A172 (cell line): ENCODE data around the gene DYRK1A. TPM values are rescaled to one million over a fixed set of nuclear protein-coding genes. Genes with fewer than 3 reads are reported as not detected.

Experiments used
- DNase-seq: peaks from one replicate; pipeline ENCODE4 v3.0.0-alpha.2; 2015; ENCODE audit warnings: low spot score
- total RNA-seq: library from RNA; depleted of rRNA; stranded (reverse); fragments of >200 nt; shearing (Covaris generic); gene quantifications from 2 replicates; pipeline ENCODE4 v1.2.3, GENCODE V29; 2014

Gene DYRK1A
- total RNA-seq, 1 experiment from 2014 or later, result 59.0 TPM

DNA sequence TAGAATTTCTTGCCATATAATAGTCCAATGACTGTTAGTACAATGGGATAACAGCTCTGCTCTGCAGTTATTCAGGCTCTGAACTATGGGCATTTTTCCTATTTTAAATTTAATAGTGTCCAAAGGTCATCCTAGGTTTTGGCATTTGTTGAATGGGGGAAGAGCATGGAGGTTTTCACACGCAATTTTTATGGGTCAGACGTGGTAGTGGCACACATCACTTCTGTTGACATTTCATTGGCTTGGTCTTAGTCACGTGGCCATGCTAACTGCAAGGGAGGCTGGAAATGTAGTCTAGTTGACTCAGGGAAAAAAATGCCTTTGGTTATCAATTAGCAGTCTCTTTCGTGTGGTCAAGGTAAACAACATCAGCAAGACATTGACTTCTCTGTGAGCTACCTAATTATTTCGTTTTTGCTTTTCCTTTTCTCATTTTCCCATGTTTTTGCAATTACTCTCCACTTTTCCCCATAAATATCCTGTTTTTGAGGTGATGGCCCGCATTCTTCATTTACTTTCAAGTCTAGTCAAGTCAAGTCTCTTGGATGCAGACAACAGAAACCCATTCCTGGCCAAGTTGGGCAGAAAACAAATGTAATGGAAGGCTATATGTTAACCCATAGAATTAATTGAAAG, 82.8 kb downstream of the DYRK1A start:
- DNase-seq, result no peak

DNA sequence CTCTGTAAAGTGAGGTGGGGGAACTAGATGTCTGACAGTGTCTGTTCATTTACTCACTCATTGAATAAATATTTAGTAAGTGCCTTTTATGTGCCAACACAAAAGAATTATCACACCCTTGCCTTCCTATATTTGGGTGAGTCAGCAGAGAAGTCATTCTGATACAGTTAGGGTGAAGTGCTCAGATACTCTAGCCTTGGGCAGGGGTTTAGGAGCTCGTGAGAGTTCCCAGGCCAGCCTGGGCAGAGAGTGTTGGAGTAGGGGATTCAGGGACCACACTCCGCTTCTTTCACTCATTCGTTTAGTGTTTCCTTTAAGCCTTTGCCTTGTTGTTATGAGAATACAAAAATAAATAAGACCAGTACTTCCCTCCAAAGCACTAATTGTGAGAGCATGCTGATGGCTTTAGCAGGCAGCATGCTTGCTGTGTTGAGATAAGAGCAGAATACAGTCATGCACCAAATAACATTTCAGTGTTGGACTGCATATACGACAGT, 83.9 kb downstream of the DYRK1A start:
- DNase-seq, result peak; percentile 72

DNA sequence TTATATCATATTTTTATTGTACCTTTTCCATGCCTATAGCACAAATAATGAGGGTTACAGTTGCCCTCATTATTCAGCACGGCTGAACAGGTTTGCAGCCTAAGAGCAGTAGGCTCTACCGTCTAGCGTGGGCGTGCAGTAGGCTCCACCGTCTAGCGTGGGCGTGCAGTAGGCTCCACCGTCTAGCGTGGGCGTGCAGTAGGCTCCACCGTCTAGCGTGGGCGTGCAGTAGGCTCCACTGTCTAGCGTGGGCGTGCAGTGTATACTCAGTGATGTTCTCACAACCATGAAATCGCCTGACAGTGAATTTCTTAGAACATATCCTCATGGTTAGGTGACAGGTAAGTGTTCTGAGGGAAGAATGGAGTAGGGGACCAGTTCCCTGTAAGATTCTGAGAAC, 84.9 kb downstream of the DYRK1A start:
- DNase-seq, result no peak

DNA sequence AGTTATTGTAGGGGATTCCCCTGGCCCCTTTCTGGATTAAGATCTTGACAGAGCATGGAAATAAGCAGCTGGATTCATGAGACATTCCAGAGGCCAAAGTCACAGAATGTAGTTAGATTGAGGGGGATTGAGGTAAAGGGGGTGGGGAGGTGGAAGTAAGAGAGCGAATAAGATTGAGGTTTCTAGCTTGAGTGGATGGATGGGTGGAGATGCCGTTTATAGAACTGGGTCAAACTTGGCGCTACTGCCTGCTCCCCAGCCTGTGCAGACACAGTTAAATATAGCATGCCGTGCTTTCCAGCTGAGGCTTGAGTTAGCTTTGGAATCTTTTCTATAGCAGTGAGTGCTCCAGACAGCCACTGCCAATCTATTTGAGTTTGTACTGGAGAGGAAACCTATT, 85.7 kb downstream of the DYRK1A start:
- peak; percentile 97 for DNase-seq

DNA sequence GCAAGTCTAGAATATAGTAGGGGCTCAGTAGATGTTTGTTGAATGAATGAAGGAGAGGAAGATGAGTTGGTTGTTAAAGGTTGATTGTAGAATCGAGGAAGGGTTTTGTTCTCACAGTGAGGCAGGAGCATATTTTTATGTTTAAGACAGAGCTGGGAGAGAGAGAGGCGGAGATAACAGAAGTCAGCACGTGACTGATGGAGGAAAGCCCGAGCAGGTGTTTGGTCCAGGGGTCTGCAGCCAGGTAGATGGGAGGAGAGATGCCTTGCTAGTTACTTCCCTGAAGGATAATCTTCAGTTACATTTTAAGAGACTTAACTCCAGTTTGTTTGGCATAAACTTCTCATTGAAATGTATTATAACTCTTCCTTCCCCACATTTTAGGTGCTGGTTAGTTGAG, 86.8 kb downstream of the DYRK1A start:
- DNase-seq, result no peak

DNA sequence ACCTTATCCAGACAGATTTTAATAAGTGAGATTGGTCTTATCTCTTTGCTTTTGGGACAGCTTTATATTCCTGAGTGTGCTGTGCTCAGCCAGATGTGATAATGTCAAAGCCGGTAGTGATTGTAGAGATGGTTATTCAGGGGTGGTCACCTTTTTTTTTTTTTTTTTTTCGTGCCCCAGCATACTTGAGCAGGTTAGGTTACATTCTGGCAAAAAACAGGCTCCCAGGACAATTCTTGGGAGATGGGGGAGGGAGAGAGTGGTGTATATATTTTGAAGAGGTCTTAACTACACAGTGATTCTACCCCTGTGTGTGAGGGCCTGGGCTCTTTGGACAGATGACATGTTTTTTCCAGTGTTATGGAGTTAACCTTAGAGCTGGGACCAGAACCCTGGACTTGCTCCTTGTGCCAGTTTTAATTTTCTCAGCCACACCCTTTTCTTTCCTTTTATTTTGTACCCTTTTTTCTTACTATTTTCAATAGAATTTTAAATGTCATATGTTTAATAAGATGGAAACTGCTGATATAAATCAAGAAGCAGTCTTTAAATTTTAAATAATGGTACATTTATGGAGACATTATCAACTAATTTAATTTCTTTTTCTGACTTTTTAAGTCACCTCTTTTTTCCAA, 88.4 kb downstream of the DYRK1A start:
- no peak for DNase-seq

DNA sequence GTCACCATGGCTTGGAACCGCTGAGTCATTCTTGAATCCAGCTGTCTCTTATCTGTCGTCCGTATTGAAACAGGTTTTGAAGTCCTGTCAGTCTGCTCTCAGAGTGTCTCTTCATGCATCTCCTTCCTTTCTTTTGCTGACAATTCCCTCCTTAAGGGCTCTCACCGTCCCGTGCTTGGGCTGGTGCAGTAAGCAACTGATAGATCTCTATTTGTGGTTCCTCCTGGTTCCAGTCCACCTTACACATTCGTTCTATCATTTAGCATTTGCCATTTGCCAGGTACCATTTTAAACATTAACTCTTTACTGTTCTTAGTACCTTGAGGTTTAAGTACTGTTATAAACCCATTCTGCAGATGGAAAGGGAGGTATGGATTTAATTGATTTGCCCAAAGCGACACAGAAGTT, 88.9 kb downstream of the DYRK1A start:
- peak; percentile 23 for DNase-seq

DNA sequence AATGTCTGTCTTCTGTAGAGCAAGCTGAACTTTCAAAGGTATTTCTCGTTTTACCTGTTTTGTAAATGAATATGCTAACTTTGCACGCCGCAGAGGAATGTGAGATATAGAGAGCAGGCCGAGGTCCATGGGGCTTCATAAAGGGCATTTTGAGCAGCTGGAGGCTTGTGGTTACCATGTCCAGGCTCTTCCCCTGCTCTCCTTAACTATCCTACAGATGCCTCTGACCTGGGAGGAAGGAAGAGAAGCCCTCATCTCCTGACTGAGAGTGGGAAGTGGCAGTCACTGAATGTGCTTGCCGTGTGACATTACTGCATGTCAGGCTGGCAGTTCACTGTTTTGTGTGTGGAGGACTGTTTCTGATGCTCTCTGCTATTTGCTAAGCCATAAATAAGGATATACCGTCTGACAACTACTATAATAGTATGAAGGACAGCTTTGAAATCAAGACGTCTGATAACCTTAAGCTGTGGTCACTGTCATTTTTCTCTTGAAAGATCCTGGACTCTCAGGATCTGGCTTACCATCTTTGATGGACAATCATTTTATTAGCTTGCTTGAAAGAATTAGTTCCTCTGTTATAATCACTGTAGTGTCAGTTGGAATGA, 92.2 kb downstream of the DYRK1A start:
- DNase-seq, result no peak

DNA sequence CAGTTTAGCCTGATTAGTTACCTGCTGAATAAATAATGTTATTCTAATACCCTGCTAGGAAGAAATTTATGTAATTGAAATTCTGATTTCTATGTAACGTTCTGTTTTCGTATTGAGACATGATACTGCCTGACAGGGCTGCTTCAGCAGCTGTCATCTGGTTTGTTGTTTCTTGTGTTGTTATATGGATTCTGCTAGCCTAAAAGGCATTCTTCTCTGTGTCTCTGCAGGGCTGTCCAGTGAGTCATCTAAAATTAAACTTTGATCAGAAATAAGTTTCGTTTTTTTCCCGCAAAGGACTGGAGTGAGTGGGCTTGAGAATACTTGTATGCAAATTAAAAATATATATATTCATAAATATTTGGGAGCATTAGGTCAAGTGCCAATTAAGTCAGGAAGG, 93.0 kb downstream of the DYRK1A start:
- no peak for DNase-seq

DNA sequence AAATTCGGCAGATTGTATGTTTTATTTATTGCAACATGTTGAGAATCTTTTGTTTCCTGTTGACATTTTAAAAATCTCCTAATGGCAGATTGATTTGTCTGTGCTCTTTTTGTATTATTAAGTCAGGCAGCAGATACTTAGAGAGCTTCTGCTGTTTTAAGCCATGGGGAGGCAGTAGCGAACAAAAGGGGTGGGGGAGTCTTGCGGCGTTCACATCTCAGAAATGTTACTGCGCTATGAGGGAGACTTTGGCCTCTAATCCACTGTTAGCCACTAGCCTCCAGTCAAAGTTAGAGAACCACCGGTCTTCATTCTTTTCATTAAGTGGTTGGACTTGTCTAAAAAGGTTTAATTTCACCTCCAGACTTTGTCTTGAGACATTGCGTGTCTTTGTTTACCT, 93.6 kb downstream of the DYRK1A start:
- DNase-seq, result no peak

DNA sequence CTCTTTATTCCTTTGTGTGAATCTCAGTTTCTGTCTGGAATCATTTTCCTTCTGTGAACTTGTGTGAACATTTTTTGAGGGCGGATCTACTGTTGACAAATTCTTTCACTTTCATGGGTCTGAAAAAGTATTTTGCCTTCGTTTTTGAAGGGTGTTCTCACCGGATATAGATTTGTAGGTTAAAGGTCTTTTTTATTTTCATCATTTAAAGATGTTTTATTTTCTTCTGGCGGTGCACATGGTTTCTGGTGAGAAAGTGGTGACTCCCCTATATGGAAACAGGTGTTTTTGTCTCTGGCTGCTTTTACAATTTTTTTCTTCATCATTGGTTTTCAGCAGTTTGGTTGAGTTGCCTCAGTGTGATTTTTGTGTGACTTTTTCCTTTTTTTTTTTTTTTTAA, 94.9 kb downstream of the DYRK1A start:
- DNase-seq, result no peak

DNA sequence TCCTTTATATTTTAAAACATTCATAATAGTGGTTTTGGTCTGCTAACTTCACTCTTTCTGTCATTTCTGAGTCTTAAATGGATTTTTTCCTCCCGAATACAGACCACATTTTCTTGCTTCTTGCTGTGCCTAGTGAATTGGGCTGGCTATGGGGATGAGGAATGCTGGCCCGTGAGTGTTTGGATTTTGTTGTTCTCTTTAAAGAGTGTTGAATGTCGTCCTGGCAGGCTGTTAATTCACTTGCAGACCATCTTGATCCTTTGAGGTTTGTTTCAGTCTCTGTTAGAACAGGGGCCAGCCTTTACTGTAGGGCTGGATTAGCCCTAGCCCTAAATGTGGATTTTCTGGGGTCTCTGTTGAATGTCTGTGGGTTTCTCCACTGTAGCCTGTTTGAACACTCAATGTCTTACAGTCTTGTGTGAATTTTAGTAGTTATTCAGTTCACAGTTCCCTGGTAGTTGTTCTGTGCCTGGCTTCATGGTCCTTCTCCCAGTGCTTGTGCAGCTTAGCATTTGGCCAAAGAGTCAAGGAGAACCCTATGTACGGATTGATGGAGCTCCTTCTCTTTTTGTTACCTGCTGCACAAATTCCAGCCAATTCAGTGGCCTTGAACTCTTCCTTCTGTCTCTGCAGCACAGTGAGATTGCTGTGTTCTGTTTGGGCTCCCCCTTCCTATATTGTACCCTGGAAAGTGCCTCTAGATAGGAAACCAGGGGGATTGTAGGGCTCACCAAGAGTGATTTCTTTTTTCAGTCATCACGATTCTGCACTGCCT, 95.7 kb downstream of the DYRK1A start:
- no peak for DNase-seq

DNA sequence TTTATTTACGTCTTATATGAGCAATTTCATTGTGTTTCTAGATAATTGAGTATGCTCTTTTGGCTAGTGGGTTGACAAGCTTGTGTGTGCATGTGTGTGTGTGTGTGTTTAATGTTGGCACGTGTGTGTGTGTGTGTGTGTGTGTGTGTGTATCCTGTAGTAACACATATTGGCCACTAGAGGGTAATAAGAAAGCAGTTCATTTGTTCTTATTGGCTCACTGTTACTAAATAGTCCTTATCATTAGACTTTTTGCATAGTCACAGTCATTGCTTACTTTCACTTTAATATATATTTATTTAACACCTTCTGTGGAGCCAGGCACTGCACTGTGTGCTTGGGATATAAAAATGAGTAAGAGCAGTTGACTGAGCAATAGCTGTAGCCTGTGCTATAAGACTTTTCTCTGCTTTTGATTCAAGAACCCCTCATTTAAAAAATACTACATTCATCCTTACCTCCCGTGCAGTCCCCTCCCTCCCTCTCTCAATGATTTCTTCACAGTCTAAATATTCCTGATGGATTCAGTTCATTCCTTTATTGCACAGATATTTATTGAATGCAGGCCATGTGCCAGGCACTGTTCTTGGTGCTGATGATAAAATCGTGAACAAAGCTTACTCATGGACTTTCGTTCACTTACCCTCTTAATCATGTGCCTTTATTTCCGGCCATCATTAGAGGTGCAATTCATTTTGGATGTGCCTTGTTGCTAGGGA, 96.7 kb downstream of the DYRK1A start:
- DNase-seq, result peak; percentile 59

DNA sequence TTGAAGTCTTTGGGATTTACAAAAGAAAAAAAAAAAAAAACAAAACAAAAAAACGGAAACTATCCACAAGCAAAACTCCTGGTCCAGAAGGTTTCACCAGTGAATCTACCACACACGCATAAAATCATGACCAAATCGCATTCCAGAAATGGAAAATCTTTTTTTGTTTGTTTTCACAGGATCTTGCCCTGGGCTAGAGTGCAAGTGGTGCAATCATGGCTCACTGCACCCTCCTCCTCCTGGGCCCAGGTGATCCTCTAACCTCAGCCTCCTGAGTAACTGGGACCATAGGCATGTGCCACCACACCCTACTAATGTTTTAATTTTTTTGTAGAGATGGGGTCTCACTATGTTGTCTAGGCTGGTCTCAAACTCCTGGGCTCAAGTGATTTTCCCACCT, 100.5 kb downstream of the DYRK1A start:
- no peak for DNase-seq

DNA sequence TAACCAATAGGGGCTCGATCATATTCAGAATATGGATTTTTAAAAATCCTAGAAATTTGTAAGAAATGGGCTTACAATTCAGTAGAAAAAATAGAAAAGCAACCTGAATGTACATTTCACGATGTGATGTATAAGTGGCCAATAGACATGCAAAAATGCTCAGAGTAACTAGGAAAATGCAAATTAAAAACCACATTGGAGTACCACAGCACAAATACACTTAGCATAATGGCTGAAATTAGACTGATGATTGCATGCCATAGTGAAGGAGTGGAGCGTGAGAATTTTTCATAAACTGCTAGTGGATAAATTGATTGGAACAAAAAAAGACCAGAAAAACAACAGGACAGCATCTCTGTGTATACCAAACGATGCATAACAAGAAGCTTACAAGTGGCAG, 102.3 kb downstream of the DYRK1A start:
- DNase-seq, result no peak

DNA sequence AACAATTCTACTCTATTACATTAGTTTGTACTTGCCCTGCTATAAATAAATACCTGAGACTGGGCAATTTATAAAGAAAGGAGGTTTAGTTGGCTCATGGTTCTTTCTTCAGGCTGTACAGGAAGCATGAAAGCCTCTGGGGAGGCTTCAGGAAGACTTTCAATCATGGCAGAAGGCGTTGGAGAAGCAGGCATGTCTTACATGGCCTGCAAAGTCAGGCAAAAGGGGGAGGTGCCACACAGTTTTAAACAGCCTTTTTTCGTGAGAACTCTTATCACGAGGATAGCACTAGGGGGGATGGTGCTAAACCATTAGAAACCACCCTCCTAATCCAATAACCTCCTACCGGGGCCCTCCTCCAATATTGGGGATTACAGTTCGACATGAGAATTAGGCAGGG, 102.9 kb downstream of the DYRK1A start:
- DNase-seq, result no peak

DNA sequence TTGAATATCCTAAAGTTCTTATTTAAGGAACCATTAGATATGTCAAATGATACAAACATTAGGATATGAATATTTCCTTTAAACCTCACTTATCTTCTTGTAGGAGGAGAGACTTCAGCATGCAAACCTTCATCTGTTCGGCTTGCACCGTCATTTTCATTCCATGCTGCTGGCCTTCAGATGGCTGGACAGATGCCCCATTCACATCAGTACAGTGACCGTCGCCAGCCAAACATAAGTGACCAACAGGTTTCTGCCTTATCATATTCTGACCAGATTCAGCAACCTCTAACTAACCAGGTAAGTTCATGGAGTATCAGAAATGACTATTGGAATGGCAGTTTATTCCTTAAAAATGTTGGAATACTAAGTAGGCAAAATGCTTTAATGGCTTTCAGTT, 106.0 kb downstream of the DYRK1A start:
- DNase-seq, result no peak

DNA sequence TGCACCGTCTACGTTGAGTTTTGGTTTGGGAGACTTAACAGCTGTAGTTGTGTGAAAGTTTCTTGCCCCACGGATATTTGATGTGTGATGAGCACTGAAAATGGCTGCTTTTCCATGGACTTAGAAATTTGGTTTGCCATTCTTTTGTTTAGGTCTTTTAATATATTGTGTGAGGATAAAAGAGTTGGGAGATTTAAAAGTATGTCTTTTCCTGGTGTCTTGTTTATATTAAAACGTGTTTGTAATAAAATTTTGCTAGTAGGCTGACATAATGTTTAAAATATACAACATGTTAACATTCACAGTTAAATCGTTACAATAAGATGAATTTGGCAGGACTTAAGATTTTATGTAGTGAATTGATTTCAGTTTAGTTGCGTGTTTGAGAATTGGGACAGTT, 106.9 kb downstream of the DYRK1A start:
- no peak for DNase-seq

DNA sequence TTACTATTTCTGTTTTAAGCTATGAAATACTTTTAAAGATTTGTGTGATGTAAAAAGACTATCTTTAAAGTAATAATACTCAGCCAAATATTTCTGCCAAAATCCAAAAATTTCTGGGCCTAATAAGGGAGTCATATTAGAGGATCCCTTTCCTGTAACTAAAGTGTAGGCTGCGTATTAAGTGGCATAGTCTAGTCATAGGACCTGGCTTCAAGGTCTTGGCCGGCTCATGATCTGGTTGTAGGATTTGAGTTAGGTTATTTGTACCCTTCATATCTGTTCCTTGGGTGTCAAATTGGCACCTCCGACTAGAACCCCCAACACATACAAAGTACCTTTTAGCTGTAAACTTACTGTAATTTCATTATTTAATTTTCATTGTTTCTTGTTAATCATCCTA, 107.8 kb downstream of the DYRK1A start:
- DNase-seq, result no peak

DNA sequence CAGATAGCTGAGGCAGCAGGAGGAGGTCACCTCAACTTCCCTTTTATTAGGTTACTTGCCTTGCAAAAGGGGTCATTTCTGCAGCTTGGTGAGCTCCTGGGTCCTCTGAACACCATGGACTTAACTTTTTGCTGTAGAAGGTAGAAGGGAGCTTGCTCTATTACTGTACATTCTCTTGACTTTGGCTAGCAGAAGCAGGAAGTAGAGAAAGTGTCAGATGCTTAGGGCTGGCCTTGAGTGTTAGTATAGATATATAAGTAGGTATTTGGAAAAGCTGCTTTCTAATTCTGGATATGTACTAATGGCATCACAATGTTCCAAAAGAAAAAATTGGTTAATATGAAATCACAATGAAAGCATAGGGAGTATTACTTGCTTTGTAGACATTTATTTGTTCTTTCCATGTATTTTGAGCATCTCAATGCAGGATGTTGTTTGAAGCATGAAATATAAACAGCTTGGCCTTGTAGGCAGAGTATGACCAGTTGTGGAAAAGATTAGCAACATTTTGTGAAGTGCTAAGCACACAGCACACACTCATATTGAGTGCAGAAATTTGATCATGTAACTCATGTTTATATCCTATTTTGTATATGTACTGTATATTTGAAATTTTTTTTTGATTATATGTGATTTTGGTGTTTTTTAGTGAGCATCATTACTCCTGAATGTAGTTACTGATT, 108.8 kb downstream of the DYRK1A start:
- DNase-seq, result no peak

DNA sequence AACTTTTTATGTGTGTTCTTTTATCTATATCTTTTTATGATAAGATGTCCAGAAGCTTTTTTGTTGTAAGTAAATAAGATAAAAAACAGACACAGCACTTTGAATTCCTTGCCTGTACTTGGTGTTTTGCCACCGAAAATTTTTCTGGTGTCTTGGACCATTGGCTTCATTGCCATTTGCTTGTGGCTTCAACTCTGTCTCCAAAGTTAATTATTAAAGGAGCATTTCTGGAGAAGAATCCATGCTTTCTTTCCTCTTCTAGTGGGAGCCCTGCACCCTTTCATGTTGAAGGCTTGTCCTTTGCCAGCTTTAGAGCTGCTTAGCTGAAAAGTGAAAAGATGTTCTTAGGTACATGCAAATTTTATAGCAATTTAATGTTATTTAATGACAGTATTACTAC, 112.2 kb downstream of the DYRK1A start:
- DNase-seq, result no peak
